NB4 (cell line): ENCODE data around the gene NPR2.

ENCODE experiments used
- CTCF ChIP-seq: IDR thresholded peaks from one replicate; pipeline ENCODE4 v1.5.1; 2012; ENCODE audit warnings: low read depth, low read length
- MAX ChIP-seq: IDR thresholded peaks from 2 replicates; pipeline ENCODE4 v1.6.1; 2011; ENCODE audit warnings: low read depth, low read length
- MYC ChIP-seq: IDR thresholded peaks from 2 replicates; pipeline ENCODE4 v1.6.1; 2011; ENCODE audit warnings: low read depth, low read length
- POLR2A ChIP-seq: IDR thresholded peaks from 2 replicates; pipeline ENCODE4 v1.6.1; 2011; ENCODE audit warnings: mild to moderate bottlenecking; ENCODE audit not compliant: insufficient read length; ENCODE audit errors: extremely low read depth

- TF ChIP-seq CTCF (no peak), POLR2A (no peak), MYC (no peak), MAX (no peak)
Observed at GRCh38 chr9:35753466-35753865, 37.9 kb upstream of the NPR2 start.
